GM19395 (cell line): ENCODE measurements around the gene SACS.

Experiments
- ATAC-seq: cut with Tn5 transposase; IDR thresholded peaks from one replicate; pipeline ENCODE4 v1.9.1; 2021; ENCODE audit warnings: mild to moderate bottlenecking, moderate library complexity; ENCODE audit not compliant: unreplicated experiment

Gene SACS, protein sequence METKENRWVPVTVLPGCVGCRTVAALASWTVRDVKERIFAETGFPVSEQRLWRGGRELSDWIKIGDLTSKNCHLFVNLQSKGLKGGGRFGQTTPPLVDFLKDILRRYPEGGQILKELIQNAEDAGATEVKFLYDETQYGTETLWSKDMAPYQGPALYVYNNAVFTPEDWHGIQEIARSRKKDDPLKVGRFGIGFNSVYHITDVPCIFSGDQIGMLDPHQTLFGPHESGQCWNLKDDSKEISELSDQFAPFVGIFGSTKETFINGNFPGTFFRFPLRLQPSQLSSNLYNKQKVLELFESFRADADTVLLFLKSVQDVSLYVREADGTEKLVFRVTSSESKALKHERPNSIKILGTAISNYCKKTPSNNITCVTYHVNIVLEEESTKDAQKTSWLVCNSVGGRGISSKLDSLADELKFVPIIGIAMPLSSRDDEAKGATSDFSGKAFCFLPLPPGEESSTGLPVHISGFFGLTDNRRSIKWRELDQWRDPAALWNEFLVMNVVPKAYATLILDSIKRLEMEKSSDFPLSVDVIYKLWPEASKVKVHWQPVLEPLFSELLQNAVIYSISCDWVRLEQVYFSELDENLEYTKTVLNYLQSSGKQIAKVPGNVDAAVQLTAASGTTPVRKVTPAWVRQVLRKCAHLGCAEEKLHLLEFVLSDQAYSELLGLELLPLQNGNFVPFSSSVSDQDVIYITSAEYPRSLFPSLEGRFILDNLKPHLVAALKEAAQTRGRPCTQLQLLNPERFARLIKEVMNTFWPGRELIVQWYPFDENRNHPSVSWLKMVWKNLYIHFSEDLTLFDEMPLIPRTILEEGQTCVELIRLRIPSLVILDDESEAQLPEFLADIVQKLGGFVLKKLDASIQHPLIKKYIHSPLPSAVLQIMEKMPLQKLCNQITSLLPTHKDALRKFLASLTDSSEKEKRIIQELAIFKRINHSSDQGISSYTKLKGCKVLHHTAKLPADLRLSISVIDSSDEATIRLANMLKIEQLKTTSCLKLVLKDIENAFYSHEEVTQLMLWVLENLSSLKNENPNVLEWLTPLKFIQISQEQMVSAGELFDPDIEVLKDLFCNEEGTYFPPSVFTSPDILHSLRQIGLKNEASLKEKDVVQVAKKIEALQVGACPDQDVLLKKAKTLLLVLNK (N-terminal part only)

GRCh38 chr13:23433171-23434153 is at the start of gene SACS:
Gene SACS, minus strand, starts transcription at chr13:23433702. Its CDS starts 22,463 bp downstream, at chr13:23411239.
- ATAC-seq = no peak

DNA sequence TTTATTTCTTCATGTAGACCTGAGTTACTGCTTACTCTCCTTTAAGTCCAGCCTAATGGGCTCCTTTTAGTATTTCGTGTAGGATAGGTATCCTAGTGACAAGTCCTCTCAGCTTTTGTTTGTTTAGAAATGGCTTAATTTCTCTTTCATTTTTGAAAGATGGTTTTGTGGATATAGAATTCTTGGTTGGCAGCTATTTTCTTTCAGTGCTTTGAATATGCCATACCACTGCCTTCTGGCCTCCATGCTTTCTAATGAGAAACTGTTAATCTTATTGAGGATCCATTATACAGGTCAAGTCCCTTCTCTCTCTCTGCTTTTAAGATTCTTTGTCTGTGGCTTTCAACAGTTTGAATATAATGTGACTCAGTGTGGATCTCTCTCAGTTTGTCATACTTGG is 46.8 kb upstream of the SACS start:
- ATAC-seq = no peak

- no peak for ATAC-seq
Observed at GRCh38 chr13:23477101-23477500, 43.6 kb upstream of the SACS start.

- ATAC-seq = no peak
Observed at GRCh38 chr13:23473221-23473620, 39.7 kb upstream of the SACS start.

DNA sequence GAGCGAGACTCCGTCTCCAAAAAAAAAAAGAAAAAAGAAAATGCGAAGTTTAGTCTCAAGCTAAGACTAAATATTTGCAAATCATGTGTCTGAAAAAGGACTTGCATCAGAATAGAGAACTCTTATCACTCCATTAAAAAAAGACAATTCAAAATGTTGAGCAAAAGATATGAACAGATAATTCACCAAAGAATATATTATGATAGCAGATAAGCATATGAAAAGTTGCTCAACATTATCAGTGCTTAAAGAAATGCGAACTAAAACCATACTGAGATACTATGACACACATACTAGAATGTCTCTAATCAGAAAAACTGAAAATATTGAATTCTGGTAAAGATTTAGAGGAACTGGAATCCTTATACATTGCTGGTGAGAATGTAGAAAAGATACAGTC is 38.7 kb upstream of the SACS start:
- ATAC-seq = no peak

- ATAC-seq = no peak
Observed at GRCh38 chr13:23470790-23471614, 37.5 kb upstream of the SACS start.

- ATAC-seq = no peak
Observed at GRCh38 chr13:23469951-23470421, 36.5 kb upstream of the SACS start.

GRCh38 chr13:23468811-23469210 is 35.3 kb upstream of the SACS start:
- no peak for ATAC-seq

DNA sequence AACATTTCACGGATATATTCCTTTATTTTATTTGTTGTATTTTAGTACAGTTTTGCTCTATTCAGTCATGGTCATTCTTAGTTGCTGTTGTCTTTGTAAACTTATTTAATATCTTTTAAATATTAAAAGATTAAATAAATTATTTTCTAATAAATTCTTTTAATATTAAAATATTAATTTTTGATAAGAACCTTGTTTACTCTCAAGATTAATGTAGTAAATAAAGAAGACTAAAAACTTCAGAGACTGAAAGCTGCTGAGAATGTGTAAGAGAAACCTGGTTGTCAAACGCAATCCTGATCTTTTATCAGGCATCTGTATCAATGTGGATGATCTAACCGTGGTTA is 34.4 kb upstream of the SACS start:
- ATAC-seq = no peak

DNA sequence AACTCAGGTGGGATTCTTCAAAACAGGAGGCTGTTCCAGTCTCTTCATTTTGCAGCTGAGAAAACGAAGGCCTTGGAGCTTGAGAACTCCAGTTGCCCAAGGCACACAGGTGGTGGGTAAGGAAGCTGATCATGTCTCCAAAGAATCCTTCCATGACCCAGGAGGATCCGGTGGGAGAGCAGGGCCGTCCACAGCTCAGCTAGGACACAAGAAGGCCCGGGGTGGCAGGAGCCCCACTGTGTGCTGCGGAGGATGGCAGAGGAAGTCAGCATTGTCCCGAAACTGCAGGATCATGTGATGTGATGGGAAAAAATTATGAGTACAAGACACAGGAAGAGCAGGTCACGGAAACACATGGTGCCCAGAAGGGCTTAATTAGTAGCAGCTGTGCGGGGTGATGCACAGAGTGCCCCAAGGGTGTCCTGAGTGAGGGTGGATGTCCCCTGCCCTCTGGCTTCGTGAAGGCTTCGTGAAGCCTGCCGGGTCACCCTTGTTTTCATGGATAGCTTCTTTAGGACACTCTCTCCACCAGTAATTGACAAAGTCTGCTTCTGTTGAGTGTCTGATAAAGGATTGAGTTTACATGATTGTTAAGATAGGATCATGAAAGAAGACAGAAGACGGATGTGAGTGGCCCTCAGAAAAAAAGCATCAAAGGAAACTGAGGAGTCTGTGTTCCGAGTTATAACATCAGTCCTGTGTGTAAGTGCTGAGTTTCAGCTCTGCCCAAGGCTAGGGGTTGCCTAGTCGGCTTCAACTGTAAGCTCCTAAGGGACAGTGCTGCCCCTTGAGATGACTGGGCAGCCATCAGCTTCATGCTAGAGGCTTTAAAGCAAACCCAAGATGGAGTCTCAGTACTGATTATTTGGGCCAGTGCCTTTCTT is 33.8 kb upstream of the SACS start:
- ATAC-seq = no peak

GRCh38 chr13:23466144-23467002 is 32.9 kb upstream of the SACS start:
- ATAC-seq = peak; percentile 92

GRCh38 chr13:23463661-23464060 is 30.2 kb upstream of the SACS start:
- no peak for ATAC-seq

DNA sequence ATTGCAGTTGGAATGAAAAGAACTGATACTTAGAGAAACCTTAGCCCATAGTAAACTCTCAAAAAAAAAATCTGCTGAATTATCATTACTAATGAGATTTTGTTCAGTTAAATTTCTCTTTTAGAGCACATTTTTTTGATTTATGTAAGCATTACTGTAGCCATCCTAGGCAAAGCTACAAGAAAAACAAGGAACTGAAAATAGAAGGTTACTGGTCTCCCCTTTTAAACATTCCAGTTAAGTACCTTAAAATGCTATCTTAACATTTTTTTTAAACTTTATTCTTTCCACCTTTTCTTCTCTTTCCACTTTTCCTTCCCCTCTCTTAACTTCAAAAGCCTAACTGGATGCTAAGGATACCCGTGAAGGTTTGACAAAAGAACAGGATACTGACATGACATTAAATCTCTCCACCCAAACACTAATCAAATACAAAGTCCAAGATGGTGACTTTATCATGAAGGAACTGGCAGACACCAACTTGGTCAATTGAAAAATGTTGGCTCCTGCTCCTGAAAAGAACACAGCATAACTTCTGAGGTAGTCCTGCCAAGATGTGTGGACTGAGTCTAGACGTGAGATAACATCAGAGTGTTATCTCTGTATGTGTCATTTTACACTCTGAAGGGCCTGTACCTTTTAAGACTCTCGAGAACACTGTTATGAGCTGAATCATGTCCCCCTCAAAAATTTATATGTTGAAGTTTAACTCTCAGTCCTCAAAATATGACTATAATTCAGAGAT is 29.5 kb upstream of the SACS start:
- no peak for ATAC-seq

DNA sequence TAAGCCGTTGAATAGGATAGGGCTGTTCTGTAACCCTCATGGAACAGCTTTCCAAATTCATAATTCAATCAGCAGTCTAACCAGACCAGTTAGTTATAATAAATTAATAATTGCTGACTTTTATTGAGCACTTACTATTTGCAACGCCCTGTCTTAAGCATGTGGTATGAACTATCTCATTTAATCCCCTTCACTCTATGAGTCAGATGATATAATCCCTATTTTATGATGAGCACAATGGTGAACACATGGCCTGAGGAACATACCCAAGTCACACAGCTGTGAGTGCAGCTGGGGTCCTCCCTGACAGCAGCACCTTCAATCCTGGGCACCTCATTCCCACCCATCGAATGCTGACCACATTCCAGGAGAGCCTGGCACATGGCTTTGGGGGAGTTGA is 28.0 kb upstream of the SACS start:
- ATAC-seq = no peak

DNA sequence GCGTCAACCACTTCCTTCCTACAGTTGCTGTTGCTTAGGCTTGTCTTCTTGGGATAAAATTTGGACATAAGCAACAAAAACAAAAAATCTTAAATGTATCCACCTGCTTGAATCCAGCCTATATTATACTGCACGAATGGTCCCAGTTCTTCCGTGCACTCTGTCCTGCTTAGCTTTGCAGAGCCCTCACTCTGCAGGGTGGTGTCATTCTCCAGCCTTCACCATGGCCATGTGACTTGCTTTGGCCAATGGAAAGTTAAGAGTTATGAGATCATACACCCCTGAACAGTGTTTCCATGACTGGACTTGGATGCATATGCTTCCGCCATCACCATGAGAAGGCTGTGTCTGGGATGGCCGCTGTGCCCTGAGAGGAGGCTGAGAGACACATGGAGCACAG is 27.4 kb upstream of the SACS start:
- no peak for ATAC-seq

DNA sequence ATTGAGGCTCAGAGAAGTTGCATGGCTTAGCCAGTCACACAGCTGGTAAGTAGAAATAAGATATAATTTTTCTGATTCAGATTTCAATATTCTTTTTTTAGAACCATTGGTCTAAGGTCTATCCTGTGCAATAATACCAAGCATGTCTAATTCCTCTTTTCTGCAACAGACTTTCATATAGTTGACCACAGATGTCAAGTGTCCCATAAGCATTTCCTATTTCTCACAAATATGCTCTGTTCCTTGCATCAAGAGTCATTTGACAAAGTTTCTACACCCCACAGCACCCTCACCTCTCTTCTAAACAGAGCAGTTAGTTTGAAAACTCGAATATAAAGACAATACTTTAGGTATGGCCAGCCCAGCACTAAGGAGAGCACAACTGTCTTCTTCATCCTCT is 26.8 kb upstream of the SACS start:
- ATAC-seq = peak; percentile 86

DNA sequence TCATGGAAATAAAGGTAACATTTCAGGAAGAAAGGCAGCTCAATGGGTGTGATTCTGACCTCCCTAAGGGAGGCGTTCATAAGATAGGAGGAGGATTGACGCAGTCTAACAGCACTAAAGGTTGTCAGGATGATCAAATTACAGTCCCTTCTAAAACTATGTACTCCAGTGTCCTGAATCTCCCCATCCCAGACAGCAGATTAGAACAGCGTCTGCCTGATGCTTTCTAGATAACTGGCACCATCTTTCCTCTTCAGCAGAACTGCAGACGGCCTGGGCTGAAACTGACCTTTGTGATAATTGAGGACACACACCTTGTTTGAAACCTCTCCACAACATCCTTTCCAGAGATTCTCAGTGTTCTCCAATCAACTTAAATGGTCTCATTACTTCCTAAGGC is 25.5 kb upstream of the SACS start:
- ATAC-seq = no peak
